Endometrium (tissue), 2 donors: Measurements from ENCODE around the gene OR14C36.
"Not testable (repeated sequence)": the region's sequence is repeated elsewhere in the genome, so short reads cannot be mapped to it uniquely, and the experiment has no call there.

Experiments used
- FAIRE-seq: peaks from 2 replicates; lab custom pipeline; 2012; peaks lifted over from hg19 to GRCh38; lab: Jason Lieb, UNC
- donor health status: control.
- donor health status: control.

Gene OR14C36

GRCh38 chr1:248348475-248348874 lies at the start of gene OR14C36:
OR14C36 (plus strand) TSS chr1:248348775; CDS start chr1:248348775, 0 bp downstream.
- no peak for FAIRE-seq

GRCh38 chr1:248303324-248303723 lies 45.3 kb upstream of the OR14C36 start, which contains the start of gene OR2T12:
OR2T12 (minus strand) TSS chr1:248303424; CDS start chr1:248295578, 7,846 bp downstream.
- no peak for FAIRE-seq

GRCh38 chr1:248305672-248306071 lies 42.9 kb upstream of the OR14C36 start:
- not testable (repeated sequence) for FAIRE-seq

- FAIRE-seq = no peak
Measured at GRCh38 chr1:248306103-248306502, 42.5 kb upstream of the OR14C36 start.

GRCh38 chr1:248306740-248307139 lies 41.8 kb upstream of the OR14C36 start:
- FAIRE-seq = not testable (repeated sequence)

- FAIRE-seq = no peak
Measured at GRCh38 chr1:248316796-248317195, 31.8 kb upstream of the OR14C36 start.

- no peak for FAIRE-seq
Measured at GRCh38 chr1:248324468-248324867, 24.1 kb upstream of the OR14C36 start, which contains the start of gene OR2M7. OR2M7 (minus strand) TSS chr1:248324568; CDS start chr1:248324568, 0 bp downstream.

GRCh38 chr1:248343451-248343850 lies 5.1 kb upstream of the OR14C36 start:
- no peak for FAIRE-seq

- FAIRE-seq = no peak
Measured at GRCh38 chr1:248359415-248359814, 10.8 kb downstream of the OR14C36 start.

- FAIRE-seq = no peak
Measured at GRCh38 chr1:248361121-248361715, 12.6 kb downstream of the OR14C36 start, which contains the start of gene OR2T4. OR2T4 (plus strand) TSS chr1:248361665; CDS start chr1:248361665, 0 bp downstream.

- FAIRE-seq = no peak
Measured at GRCh38 chr1:248366609-248367008, 18.0 kb downstream of the OR14C36 start.

- FAIRE-seq = no peak
Measured at GRCh38 chr1:248372394-248372793, 23.8 kb downstream of the OR14C36 start.

- FAIRE-seq = no peak
Measured at GRCh38 chr1:248373761-248374160, 25.2 kb downstream of the OR14C36 start.

GRCh38 chr1:248375446-248375845 lies 26.9 kb downstream of the OR14C36 start, which contains the start of gene OR2T6:
OR2T6 (plus strand) TSS chr1:248375746; CDS start chr1:248387609, 11,863 bp downstream.
- FAIRE-seq = no peak

GRCh38 chr1:248376916-248377315 lies 28.3 kb downstream of the OR14C36 start:
- no peak for FAIRE-seq

- no peak for FAIRE-seq
Measured at GRCh38 chr1:248380854-248381253, 32.3 kb downstream of the OR14C36 start.

- FAIRE-seq = no peak
Measured at GRCh38 chr1:248388426-248388825, 39.9 kb downstream of the OR14C36 start.

- FAIRE-seq = no peak
Measured at GRCh38 chr1:248393050-248393449, 44.5 kb downstream of the OR14C36 start.
